GM18517 (cell line): ENCODE measurements around the gene ZNF521.
"Not testable (repeated sequence)": the region's sequence is repeated elsewhere in the genome, so short reads cannot be mapped to it uniquely, and the experiment has no call there.

ENCODE experiments used
- ATAC-seq: cut with Tn5 transposase; IDR thresholded peaks from one replicate; pipeline ENCODE4 v1.9.1; 2021; ENCODE audit warnings: mild to moderate bottlenecking, moderate library complexity; ENCODE audit not compliant: unreplicated experiment

ZNF521 gene

DNA sequence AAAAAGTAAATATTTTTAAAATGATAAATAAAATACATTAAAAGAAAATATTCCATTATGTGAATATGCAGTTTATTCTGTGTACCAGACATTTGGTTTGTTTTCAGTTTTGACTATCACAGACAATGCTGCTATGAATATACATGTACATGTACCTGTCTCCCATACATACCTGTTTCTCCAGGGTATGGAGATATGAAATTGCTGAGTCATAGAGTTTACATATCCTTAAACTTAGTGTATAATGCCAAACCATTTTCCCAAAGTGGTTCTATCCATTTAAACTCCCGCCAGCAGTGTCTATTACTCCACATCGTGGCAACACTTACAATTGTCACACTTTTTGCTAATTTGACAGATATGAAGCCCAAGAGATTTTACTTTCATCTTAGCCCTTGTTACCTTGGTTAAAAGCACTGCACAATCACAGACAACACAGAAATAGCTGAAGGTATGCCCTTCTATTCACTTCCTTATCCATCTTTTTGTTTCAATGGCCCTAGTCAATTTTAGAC, 56.3 kb downstream of the ZNF521 start:
- no peak for ATAC-seq

DNA sequence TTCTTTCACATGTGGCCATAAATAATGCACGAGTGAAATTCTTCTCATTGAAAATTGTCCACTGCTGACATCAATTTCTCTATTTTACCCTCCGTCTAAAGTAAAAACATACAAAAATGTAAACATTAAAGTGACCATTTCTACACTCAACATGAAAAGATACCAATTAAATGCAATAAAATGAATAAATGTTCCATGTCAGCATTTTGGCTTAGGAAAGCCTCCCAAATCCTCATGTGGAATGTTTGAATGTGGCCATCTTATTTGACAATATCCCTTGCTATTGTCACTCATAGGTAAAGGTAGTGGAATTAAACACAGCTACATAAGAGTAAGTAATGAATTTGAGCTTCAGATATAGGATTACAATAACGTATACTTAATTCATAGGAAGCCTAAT, 60.8 kb downstream of the ZNF521 start:
- no peak for ATAC-seq

DNA sequence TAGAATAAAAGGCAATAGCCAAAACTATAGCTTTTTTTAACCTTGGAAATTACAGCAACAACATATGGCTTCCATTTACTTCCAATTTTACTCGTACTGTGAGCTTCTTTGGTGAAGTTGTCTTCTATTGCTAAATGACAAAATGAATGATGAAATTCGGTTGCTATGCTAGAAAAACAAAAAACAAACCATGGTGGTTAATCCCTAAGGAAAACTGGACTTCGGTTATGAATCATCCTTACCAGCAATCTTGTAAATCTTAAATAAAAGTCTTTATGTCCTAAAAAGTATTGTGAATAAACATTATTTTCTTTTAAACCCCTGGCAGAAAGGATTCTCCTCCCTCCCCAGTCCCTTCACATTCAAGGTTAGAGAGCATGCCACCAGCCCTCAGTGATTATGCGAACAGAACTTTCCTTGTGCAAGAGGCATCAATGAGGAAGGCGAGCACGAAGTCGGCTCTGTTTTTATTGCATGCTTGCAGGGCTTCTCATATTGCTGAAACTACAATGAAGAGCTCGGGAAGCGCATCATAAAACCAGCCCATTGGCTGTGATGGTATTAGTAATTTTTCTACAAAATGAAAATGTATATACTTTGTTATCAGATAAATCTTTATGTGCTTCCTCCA, 62.9 kb downstream of the ZNF521 start:
- no peak for ATAC-seq

DNA sequence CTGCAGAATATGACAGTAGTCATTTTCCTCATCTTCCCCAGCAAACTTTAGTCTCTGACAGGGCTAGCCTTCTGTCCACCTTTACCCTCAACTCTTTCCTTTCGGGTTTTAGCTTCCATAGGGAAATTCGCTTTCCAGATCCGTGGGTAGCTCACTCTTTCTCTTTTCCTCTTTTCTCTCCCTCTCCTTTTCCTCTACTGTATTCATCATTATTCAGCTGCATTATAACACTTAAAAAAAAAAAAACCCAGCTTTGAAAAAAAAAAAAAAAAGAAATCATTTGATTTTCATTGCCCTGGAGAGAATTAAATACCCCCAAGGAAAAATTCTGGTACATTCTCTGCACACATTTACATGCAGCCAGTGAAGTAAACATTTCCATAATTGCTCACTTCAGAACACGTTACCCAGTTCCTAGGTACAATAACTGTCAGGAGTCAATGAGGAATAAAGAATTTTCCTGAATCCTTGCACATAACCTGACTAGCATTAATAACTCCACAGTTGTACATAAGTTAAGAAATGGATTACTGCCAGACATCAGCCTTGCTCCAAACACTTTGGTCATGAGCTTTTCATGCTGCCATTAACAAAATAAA, 63.5 kb downstream of the ZNF521 start:
- no peak for ATAC-seq

DNA sequence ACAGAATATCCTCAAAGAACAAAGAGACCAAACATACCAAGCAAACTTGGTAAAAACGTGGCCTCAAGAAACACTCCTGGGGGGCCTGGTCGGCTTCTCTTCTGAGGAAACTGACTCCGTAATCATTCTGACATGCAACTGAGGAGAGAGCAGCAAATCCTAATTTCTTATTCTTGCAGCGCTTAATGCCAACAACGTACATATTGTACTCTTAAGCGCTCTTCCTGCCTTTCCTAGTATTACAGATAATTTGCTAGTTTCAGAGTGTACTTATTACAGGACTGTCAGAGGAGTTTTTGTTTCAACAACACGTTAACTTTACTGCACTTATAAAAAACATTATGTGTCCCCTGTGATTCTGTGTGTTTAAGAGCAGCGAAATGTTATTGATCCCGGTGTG, 64.9 kb downstream of the ZNF521 start:
- ATAC-seq = no peak

DNA sequence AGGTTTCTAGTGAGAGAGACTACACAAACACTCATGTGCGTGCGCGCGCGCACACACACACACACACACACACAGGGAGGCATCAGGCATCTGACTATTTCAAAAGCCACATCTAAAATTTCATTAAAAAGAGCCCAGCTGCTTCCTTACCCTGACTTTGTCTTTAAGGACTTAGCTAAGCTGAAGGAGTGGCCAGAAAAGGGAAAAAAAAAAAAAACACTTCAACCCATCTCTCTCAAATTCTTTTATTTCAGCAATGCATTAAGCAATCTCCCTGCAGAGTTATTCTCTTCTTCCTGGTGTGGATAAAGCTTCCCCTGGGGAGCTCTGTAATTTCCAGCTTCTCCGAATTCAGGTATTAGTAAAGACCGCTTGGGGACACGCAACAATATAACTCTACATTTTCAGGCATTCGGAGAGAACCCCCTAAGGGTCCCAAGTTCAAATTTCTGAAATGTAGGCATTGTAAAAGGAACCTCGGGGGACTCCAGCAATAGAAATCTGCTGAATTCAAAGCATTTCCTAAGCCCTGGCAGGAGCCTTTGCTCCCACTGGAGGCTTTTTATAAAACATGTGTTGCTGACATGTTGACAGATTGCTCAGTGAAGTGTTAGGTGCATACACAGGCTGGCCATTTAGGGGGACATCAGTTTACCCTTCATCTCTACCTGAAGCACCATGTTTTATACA, 67.0 kb downstream of the ZNF521 start:
- no peak for ATAC-seq

DNA sequence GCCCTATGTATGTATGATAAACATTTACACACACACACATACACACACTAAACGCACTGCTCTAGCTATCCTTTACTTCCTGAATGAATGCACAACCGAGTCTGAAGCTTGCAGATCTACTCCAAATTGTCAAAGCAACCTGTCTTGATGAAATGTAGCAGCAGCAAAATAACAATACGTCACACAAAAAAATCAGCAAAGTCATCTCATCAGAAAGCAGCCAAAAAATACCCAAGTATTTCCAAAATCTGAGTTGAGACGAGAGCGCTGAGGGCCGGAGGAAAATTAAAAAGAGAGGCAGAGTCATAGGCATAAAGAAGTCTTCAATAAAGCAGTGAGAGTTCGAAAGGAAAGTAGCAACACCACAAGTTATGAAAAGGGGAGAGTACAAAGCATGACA, 67.7 kb downstream of the ZNF521 start:
- ATAC-seq = no peak

DNA sequence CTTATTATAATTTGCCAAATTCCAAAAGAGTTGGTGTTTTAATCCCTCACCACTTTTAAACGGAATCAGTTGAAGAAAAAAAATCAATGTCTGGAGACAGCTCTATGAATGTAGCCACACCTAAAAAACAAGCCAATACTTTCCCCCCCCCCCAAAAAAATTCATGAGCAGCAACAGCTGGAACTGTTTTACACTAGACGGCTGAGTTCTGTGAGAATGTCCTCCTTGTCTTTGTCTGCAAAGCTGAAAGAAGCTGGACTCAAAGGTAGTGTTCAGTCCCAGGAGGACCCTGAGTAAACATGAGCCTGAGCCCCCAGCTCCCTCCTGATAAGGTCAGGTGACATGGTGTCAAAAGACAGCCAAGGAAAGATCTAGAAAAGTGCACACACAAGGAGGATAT, 68.2 kb downstream of the ZNF521 start:
- ATAC-seq = no peak

DNA sequence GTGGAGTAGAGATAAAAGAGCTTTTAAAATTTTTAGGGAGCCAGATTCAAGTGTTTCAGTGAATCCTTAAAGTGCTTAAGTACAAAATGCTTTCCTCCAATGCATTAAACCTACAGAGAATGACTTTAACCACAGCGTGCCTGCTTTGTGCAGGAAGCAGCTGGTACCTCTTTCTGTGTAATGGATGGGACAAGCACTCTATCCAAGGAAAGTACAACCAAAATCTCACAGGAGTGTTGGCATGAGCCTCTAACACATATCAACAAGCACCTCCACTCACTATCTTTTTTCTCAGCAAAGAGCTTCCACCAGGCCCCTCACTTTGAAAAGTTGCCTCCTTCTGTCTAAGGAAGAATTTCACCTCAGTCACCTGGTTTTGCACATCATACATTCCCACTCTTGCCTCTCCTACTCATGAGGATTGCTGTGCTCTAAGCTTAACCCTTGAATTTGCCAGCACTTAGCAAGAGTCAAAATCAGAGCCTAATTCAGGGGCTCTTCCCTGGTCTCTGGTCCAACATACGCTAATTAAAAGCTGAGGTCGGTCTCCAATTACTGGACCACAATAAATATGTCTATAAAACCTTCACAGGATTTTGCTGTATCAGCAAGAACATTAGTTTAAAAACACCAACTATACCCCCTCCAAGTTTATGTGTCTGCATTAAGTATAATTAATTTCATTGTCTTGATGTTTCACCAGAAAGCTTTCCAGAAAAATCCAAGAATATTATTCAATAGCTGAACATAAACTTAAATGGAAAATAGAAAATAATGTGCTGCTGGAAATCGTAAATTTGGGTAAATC, 68.9 kb downstream of the ZNF521 start:
- no peak for ATAC-seq

DNA sequence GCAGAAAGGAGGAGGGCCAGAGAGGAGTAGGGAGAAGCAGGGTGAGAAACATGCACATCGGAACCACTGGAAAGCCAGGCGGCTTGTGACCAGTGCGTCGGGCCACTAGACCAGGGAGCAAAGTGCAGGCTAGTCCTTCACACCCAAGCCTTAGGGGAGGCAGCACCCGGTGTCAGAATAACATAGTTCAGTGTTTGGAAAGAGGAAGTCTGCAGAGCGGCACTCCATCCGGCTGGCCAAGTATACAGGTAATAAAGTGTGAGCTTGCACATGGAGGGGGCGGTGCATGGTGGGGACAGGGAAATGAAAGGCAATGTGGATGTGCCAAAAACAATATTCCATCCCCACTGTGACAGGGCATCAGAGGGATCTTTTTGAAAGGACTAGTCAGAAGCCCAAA, 69.7 kb downstream of the ZNF521 start:
- ATAC-seq = no peak

DNA sequence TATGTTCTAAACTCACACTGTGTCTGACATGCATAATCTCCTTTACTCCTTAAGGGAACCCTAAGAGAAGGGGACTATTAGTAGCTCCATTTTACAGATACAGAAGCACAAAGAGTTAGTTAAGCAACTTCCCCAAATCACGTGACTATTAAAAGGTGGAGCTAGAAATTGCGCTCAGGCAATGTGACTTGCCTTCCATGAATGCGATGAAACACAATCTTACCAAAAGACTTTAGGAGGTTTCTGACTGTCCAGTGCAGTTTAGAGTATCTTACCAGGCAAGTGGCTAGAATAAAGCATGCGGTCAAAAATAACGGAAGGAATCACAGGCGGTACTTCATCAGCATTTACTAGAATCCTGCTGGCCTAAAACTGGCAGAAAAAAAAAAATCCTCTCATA, 70.4 kb downstream of the ZNF521 start:
- no peak for ATAC-seq

DNA sequence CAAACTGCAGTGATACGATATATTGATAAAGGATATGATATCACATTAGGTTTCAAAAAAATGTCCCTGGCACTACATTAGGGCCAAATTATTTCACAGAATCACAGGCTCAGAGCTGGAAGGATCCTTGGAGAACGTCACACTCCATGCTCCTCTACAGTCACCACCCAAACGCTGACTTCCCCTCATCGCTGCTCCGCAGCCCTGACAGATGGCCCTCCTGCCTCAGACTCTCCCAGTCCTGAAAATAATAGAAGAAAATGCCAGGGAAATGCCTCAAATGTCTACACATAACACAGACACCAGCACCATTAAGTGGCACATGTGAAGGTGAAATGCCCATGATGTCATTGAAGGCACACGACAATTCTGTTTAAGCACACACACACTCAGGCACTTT, 72.0 kb downstream of the ZNF521 start:
- ATAC-seq = no peak

DNA sequence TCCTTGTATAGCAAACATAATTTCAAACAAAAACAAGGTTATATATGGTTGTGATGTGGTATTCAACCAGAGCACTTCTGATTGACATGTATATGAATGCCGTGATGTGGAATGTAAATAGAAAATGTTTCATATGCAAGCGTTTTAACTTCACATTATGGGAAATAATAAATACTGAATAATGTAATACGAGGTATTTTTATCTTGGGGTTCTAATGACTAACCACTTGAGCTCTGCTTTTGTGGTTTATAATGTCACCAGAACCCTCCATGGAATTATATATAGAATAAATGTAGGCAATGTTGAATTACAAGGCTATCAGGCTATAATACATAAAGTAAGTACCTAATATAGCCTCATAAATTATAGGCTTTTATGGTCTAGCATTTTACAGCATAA, 72.4 kb downstream of the ZNF521 start:
- ATAC-seq = no peak

DNA sequence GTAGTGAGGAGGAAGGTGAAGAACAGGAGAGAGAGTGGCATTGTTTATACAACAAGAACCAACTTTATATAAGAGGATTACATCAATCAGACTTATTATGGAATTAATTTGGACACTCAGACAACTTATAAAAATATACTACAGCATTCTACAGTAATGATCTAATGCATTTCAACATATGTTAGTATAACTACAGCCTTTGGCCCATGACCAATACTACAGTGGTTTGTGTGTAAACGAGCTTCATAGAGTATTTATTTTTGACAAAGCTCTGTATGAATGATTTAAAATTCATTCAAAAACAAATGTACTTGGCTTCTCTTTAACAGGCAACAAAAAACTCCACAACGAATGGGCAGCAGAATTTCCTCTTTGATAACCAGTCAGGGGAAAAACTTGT, 72.8 kb downstream of the ZNF521 start:
- no peak for ATAC-seq

DNA sequence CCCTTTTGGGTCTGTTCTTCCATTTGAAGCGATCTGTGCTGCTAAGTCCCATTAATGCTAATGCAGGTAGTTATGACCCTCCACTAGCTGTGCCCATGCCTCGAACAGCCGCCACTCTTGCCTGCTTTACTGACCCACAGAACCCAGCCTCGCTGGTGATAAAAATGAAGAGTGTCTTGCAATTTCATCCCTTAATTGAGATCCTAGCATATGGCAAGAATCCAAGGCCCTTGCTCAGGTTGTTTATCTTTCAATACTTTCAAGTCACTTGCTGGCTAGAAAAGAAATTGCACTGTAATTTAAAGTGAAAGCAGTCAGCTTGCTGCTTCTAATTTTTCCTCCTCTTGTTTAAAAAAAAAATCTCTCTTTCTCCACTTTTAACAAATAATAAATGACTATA, 73.6 kb downstream of the ZNF521 start:
- no peak for ATAC-seq

DNA sequence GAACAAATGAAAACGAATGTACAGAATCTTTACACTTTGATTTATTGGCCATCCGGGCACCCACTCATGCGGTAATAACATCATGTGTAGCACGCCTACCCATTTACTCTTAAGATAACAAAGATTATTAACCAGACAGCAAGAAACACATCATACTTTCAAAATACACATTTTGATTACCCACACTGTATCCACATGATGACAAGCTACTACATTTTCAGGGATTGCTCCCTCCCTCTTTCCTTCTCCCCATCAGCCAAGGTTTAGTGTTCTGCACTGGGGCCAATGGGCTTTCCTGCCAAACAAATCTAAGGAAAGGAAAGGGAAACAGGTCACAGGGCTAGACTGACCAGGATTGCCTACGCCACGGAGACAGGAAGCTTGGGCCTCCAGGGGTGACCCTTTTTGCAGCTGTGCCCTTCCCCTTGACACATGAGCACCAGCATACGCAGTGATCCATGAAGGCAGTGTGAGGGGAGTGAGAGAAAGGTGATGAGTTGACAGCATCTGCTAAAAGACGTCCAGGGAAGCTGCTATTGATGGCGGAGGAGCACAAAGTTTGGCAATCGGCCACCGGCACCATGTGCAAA, 76.5 kb downstream of the ZNF521 start:
- no peak for ATAC-seq

DNA sequence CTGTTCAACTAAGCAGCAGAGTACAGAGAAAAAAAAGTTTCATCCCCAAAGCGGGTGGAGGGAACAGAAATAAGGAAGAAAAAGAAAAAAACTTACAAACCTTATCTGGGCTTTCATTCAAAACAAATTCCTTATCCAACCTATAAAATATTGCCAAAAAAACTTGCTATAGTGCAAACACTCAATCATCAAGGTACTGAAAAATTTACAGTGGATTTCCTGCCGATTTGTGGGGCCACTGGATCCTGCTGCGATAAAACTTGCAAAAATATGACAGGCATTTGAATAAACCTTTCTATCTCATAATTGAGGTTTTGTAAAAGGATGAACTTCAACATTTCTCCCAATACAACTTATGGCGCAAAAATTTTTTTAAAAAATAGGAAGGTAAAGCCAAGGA, 77.0 kb downstream of the ZNF521 start:
- no peak for ATAC-seq

DNA sequence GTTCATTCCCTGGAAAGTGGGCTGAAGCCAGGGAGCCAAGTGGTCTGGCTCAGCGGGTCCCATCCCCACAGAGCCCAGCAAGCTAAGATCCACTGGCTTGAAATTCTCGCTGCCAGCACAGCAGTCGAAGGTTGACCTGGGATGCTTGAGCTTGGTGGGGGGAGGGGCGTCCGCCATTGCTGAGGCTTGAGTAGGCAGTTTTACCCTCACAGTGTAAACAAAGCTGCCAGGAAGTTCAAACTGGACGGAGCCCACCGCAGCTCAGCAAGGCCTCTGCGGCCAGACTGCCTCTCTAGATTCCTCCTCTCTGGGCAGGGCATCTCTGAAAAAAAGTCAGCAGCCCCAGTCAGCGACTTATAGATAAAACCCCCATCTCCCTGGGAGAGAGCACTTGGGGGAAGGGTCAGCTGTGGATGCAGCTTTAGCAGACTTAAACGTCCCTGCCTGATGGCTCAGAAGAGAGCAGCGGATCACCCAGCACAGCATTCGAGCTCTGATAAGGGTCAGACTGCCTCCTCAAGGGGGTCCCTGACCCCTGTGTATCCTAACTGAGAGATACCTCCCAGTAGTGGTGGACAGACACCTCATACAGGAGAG, 84.9 kb downstream of the ZNF521 start:
- ATAC-seq = not testable (repeated sequence)

DNA sequence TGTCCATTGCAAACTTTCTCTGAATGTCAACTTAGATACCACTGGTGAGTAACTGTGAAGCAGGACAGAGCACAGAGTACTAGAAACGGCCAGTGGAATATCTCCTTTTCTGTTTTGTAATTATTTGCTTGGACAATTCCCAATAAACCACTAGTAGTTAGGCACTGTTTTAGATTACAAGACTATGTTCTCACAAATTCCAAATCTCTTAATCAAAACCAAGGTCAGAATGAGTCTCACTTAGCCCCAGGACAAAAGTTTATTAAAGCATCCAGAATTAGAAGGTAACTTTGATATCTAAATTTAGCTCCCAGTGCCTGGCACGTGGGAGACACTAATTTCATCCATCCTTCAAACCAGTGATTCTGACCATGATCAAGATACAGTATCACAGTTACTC, 89.0 kb downstream of the ZNF521 start:
- ATAC-seq = no peak

DNA sequence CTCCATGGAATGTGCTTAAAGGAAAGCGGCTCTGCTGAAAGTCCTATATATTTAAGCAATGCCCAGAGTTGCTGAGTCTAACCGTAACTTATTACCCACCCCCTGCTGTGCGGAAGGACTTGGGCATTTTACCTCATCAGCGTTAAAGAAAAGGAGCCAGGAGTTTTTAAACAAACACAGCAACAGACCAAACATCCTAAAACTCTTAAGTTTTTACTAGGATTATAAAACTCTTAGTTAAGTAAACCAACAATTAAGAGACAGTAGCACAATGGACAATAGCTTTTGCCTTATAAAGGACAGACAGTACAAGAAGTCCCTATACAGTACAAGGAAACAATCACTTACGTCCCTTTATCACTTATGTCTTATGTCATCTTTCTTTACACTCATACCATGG, 90.2 kb downstream of the ZNF521 start:
- ATAC-seq = no peak

DNA sequence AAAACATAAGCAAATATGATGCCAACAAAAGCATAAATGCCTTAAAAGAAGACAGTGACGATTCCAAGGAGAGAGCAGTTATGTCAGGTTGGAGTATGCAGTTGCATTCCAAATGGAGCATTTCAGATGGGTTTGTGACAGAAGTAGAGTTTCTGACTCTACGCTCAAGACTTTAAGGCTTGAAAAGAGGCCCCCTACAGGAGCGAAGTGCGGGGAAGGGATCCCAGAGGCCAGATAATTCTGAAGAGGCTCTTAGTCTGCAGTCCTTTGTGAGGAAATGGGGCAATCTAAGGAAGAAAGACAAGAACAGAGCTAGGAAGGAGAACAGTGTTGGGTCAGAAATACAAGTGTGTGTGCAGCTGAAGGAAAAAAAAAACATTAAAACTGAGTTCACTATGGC, 95.5 kb downstream of the ZNF521 start:
- ATAC-seq = no peak
